Right lobe of liver (tissue), 4 donors: ENCODE results near the gene HES3.

Experiments used
- POLR2A ChIP-seq: fragments of 450-650 bp; IDR thresholded peaks from one replicate; pipeline ENCODE4 v1.6.1; 2017; ENCODE audit warnings: antibody characterized with exemption, mild to moderate bottlenecking
- TF ChIP-seq, protein P1 (sequence below), 4 donors: fragments of 200-600 bp in 3 of 4; fragments of 450-650 bp in 1 of 4; IDR thresholded peaks; one replicate each; pipeline versions ENCODE4 v1.5.1 to v1.8.0; 2016 to 2022; ENCODE audit warnings: antibody characterized with exemption in 4 of 4, mild to moderate bottlenecking in 2 of 4
- donor health status: DM: no; HTN: no; CAD: no.
- donor health status: DM: no; HTN: no; CAD: no.
- donor health status: DM: no; HTN: yes; CAD: no.

DNA sequence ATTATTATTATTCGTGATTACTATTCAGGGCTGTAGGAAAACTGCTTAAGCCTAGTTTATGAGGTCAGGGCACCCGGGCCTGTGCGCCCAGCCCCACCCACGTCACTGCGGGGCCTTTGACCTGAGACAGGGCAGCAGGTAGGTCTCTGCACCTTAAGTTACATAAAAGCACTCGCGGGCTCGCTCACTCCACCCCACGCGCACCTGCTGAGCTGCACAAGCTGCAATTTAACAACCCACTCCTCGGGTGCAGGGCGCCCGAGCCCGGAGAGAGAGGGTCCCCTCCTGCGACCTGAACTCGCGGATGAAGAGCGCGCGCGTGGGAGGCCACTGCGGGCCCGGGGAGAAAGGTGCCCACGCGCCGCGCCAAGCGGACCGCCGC, 8.7 kb upstream of the HES3 start:
- no peak for TF ChIP-seq POLR2A
- TF ChIP-seq, protein P1, sequence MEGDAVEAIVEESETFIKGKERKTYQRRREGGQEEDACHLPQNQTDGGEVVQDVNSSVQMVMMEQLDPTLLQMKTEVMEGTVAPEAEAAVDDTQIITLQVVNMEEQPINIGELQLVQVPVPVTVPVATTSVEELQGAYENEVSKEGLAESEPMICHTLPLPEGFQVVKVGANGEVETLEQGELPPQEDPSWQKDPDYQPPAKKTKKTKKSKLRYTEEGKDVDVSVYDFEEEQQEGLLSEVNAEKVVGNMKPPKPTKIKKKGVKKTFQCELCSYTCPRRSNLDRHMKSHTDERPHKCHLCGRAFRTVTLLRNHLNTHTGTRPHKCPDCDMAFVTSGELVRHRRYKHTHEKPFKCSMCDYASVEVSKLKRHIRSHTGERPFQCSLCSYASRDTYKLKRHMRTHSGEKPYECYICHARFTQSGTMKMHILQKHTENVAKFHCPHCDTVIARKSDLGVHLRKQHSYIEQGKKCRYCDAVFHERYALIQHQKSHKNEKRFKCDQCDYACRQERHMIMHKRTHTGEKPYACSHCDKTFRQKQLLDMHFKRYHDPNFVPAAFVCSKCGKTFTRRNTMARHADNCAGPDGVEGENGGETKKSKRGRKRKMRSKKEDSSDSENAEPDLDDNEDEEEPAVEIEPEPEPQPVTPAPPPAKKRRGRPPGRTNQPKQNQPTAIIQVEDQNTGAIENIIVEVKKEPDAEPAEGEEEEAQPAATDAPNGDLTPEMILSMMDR (IDR thresholded peaks at IDR 0.05): no peak
